K562 (cell line): ENCODE measurements around the gene AMZ1. TPM values are rescaled to one million over a fixed set of nuclear protein-coding genes. Genes with fewer than 3 reads are reported as not detected.

Experiments
- CHD1 ChIP-seq: fragments of 200-600 bp; sonication (generic); IDR thresholded peaks from one replicate; pipeline ENCODE4 v1.6.1; 2012; ENCODE audit warnings: mild to moderate bottlenecking, moderate library complexity, low read length, inconsistent platforms
- NUFIP1 ChIP-seq: fragments of 450-650 bp; IDR thresholded peaks from 2 replicates; pipeline ENCODE4 v1.6.1; 2018; ENCODE audit not compliant: partially characterized antibody
- RBFOX2 ChIP-seq: fragments of 200-400 bp; formaldehyde crosslinking; IDR thresholded peaks from 2 replicates; pipeline ENCODE4 v1.6.1; 2017; ENCODE audit warnings: low read depth, mild to moderate bottlenecking, low read length, moderate library complexity
- ZNF407 ChIP-seq: fragments of 450-650 bp; IDR thresholded peaks from 2 replicates; pipeline ENCODE4 v1.6.1; 2016; ENCODE audit warnings: low read depth
- polyA plus RNA-seq, 8 experiments: library from polyadenylated mRNA; depleted of rRNA in 4 of 8; stranded (reverse) in 5 of 8; unstranded in 3 of 8; fragments of >200 nt; fragmentation: Nextera tagmentation in 2 of 8; fragmentation: Illumina TruSeq in 1 of 8; extraction: Ambion mirVana in 2 of 8; extraction: Trizol in 1 of 8; gene quantifications; 2 replicates each; pipeline versions ENCODE4 v1.2.1 to v1.2.3, GENCODE V29; 2011 to 2014; ENCODE audit warnings: inconsistent platforms in 1 of 8, missing spikeins in 1 of 8
- total RNA-seq, 7 experiments: library from RNA; depleted of rRNA in 6 of 7; stranded (reverse); fragments of >200 nt in 6 of 7; fragmentation: Illumina TruSeq in 2 of 7; extraction: Trizol in 2 of 7; gene quantifications; 2 replicates each; pipeline versions ENCODE4 v1.2.1 to v1.2.3, GENCODE V29; 2011 to 2021; ENCODE audit warnings: low replicate concordance in 1 of 7

Gene AMZ1
- total and polyA plus RNA-seq, 9 of the 15 experiments (the other 6 are each of a cell fraction or from before 2014, with no cell fraction given), result not detected

GRCh38 chr7:2687881-2688318 is at the start of gene AMZ1 (continued):
- no peak for TF ChIP-seq ZNF407
- TF ChIP-seq NUFIP1, result no peak
- TF ChIP-seq CHD1, result no peak
- no peak for TF ChIP-seq RBFOX2
